Cortex of kidney (tissue), 1 donor: Measurements from ENCODE around the gene RPP25L.

Experiments used
- DNase-seq: peaks from one replicate; lab custom pipeline; 2025; lab: John Stamatoyannopoulos, UW

RPP25L gene

GRCh38 chr9:34585946-34586669, 25.8 kb downstream of the RPP25L start:
- no peak for DNase-seq

DNA sequence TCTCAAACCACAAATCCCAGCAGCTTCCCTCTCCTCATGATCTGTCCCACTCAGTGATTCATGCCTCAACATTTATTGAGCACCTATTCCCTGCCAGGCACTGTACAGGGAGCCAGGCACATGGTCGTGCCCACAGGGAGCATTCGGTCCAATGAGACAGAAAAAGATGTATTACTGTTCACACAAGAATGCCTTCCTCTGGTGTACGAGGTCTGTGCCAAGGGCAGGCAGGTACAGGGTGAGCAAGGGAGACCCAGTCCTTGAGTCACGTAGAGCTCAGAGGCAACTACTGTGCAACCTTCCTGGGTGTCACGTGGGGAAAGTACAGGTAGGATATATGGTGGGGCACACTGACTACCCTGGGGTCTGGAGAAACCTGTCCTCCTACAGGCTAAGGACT, 26.9 kb downstream of the RPP25L start:
- DNase-seq: no peak

GRCh38 chr9:34582787-34583186, 29.1 kb downstream of the RPP25L start:
- no peak for DNase-seq

- DNase-seq: no peak
Observed at GRCh38 chr9:34581318-34581717, 30.6 kb downstream of the RPP25L start.

DNA sequence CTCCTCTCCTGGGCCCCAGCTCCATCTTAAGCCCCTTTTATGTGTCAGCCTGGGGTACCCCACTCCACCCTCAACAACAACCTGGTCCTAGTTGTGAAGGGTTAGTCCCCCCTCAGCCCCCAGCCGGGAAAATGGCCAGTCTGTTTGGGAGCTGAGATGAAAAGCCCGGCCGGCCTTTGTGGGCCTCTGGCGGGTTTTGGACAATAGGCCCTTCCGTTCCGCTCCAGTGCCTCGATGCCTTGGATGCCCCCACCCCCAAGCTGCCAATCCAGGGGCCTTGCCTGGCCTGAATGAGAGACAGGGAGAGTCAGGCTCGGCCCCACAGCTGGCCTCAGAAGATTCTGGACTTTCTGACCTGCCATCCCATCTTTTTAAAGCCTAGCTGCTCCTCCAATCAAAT, 31.5 kb downstream of the RPP25L start:
- no peak for DNase-seq

GRCh38 chr9:34579808-34580163, 32.1 kb downstream of the RPP25L start:
- DNase-seq: no peak

GRCh38 chr9:34579104-34579807, 32.6 kb downstream of the RPP25L start:
- no peak for DNase-seq

- DNase-seq: no peak
Observed at GRCh38 chr9:34578241-34579103, 33.4 kb downstream of the RPP25L start.

DNA sequence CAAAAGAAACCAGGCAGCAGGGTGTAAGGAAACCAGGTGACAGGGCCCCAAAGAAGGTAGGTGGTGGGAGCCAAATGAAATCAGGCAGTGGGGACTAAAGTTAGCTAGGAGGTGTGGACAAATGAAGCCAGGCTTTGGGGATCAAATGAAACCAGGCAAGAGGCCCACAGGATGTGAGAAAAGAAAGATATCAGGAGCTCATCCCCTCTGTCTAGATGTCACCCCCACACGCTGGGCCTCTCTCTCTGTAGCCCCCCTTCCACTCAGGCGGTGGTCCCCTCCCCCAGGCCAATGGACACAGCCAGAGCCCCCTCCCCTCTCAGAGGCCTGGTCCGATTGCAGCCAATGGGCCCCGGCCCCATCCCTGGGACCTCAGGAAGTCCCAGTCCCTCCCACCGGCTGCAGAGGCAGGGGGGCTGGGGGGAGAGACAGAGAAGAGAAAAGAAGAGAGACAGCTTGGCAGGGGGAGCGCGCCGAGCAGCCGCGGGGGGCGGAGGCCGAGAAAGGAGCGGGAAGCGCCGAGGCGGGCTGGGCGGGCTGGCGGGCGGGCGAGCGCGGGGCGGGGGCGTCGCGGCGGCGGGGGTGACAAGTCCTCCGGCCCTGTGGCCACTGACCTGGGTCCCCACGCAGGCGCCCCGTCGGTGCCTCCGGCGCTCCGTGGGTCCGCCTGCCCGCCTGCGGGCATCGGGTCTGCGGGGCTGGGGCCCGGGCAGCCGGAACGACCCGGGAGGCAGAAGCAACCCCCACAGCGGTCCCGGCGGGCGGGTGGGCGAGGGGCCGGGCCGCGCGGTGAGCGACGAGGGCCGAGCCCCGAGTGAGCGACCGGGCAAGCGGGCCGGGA, 34.3 kb downstream of the RPP25L start:
- DNase-seq: no peak

- DNase-seq: no peak
Observed at GRCh38 chr9:34576597-34577399, 35.1 kb downstream of the RPP25L start.

DNA sequence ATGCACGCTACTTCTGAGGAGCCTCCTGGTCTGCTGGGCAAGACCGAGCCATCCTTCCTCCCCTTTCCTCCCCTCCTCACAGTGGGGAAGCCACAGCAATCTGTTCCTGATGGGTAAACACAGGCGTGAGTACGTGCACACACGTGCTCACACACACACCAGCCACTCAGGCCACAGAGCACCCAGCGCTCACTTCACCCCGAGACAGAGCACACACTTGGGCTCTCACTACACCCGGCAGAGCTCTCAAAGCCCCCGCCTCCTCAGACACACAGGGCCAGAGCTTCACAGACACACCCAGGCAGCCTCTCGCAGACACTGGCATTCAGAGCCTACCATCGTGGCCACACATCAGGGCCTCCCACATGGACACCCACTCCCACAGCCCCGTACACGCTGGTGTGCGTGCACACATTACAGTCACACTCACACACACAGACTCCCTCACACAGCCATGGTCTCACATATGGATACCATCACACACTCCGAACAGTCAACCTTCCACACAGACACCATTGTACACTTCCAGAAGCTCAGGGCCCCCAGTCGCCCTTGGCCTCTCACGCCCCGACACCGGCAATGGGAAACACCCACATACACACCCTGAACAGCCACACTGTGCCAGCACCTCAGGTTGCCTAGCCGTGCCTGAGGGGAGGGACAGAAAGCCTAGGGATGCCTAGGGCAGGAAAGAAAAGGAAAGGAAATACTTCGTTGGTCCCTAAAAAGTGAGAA, 35.9 kb downstream of the RPP25L start:
- no peak for DNase-seq

- DNase-seq: no peak
Observed at GRCh38 chr9:34575241-34575640, 36.7 kb downstream of the RPP25L start.

DNA sequence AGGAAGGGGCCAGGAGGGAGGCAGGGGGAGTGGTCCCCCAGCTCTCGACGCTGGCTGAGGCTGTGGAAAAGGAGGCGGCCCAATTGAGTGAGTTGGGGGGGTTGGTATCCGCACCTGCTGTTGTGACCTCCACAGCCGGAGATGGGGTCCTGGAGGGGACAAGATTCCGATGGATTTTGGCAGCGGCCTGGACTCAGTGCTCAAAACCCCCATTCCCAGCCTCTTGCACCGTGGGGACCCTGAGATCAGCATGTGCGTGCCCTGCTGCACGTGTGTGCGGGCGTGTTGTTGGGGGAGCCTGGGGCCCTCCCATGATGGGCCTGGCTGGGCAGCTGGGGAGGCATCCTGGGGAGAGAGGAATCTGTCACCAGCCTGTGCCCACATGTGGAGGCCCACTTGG, 37.3 kb downstream of the RPP25L start:
- no peak for DNase-seq

GRCh38 chr9:34573599-34574325, 38.1 kb downstream of the RPP25L start:
- DNase-seq: no peak

DNA sequence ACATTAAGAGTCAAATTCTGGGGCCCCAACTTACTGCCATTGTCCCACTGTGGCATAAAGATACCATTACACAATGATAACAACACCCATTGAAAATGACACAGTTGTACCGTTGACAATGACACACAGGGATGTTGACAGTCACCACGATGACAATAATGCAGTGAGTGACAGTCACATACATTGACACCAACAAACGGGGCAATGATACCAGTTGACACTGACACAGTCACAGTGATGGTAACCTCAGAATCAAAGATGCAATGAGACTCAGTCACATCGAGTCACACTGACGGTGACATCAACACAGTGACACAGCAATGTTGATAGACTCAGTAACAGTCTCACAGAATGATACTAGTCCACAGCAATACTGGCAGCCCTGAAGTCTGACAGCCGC, 39.3 kb downstream of the RPP25L start:
- no peak for DNase-seq

DNA sequence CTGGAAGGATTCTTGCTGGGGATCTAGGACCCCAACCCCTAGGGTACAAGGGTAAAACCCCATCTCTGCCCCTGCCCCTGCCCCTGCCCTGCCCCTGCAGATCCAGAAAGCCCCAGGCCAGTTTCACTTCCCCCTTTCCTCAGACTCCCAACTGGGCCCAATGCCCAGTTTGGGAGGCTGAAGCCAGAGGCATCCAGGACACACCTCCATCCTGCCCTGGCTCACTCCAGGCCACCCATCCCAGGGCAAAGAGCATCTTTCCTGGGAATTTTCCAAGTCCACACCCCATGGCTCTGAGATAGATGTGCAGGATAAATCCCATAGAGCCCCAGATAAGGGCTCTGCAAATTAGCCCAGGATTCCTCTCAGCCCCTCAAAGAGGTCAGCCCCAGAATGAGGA, 39.8 kb downstream of the RPP25L start:
- no peak for DNase-seq

DNA sequence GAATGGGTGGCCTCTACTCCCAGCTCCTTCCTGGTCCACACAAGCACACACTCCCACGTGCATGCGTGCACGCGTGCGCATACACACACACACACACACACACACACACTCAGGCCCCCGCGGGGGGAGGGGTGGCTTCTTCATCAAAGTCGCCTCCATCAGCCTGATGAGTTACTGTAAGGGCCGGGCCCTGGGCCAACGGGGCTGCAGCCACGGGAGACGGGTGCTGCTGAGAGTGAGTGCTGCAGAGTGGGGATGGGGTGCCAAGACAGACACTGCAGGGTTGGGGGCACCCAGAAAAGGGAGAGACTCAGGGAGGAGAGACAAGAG, 40.5 kb downstream of the RPP25L start:
- DNase-seq: no peak

- DNase-seq: no peak
Observed at GRCh38 chr9:34570809-34571480, 41.0 kb downstream of the RPP25L start.

DNA sequence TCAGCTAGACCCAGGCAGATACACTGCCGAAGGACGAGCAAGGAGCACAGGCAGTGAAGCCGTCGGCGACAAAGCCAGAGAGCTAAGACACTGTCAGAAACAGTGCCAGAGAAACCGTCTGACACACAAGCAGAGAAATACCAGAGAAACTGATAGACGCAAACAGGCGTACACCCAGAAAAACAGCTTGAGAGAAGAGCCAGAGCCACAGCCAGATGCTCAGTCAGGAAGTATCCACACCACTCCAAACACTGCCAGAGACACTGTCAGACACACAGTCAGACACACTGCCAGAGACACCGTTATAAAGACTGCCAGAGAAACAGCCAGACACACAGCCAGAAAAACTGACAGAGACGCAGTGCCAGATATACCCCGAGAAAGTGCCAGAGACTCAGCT, 41.5 kb downstream of the RPP25L start:
- DNase-seq: no peak
